BLaER1 treated with 17β-estradiol and CSF1 and Interleukin-3, amounts not matched to agents 10 nM and 100 nM (cell line): ENCODE data around the gene CFAP61.
A peak's percentile ranks its signal among the peaks of the same experiment; 100 is the strongest.

ENCODE experiments used
- H3K27ac ChIP-seq, 11 experiments: shearing (Covaris generic); formaldehyde crosslinking; 2 replicates each; pipeline ENCODE4 v1.8.1; 2022
- H3K27me3 ChIP-seq, 11 experiments: shearing (Covaris generic); formaldehyde crosslinking; 2 replicates each; pipeline ENCODE4 v1.8.1; 2022
- H3K36me3 ChIP-seq, 11 experiments: shearing (Covaris generic); formaldehyde crosslinking; 2 replicates each; pipeline ENCODE4 v1.8.1; 2022
- H3K4me1 ChIP-seq, 10 experiments: shearing (Covaris generic); formaldehyde crosslinking; 2 replicates each; pipeline ENCODE4 v1.8.1; 2022
- H3K4me2 ChIP-seq, 11 experiments: shearing (Covaris generic); formaldehyde crosslinking; 2 replicates each; pipeline ENCODE4 v1.8.1; 2022
- H3K4me3 ChIP-seq, 10 experiments: shearing (Covaris generic); formaldehyde crosslinking; 2 replicates each; pipeline ENCODE4 v1.8.1; 2022
- H3K9ac ChIP-seq, 11 experiments: shearing (Covaris generic); formaldehyde crosslinking; 2 replicates each; pipeline ENCODE4 v1.8.1; 2022
- H3K9me3 ChIP-seq, 11 experiments: shearing (Covaris generic); formaldehyde crosslinking; replicated peaks in 1 of 11; 2 replicates each; pipeline ENCODE4 v1.8.1; 2022
- H4K20me1 ChIP-seq, 11 experiments: shearing (Covaris generic); formaldehyde crosslinking; 2 replicates each; pipeline ENCODE4 v1.8.1; 2022
- Cebpa-rat ChIP-seq, 11 experiments: shearing (Covaris generic); IDR thresholded peaks; 2 replicates each; pipeline ENCODE4 v1.8.1; 2022

The CFAP61 gene

GRCh38 chr20:20130399-20130798 is 78.1 kb downstream of the CFAP61 start:
- Histone ChIP-seq H3K4me1 (peaks cover 0 to 11% (median 0%) of the 10 kb centered on the region in 10 experiments; a peak in 3 of 20 replicates), H3K9me3 (peaks cover 43 to 86% (median 73%) of the 10 kb centered on the region in 11 experiments), H3K4me2 (no peak overlapping the region), H3K9ac (no peak overlapping the region), H3K27me3 (no peaks in the 10 kb centered on the region), H3K27ac (no peak overlapping the region), H4K20me1 (no peaks in the 10 kb centered on the region), H3K4me3 (no peak overlapping the region), H3K36me3 (no peaks in the 10 kb centered on the region)
- TF ChIP-seq Cebpa-rat (IDR thresholded peaks at IDR 0.05), result no peak

- no peak overlapping the region for H3K4me2 ChIP-seq
- no peak for TF ChIP-seq Cebpa-rat (IDR thresholded peaks at IDR 0.05)
- H3K9me3 ChIP-seq, result peaks cover 46 to 74% (median 63%) of the 10 kb centered on the region in 11 experiments
- no peaks in the 10 kb centered on the region for H3K27me3 ChIP-seq
- no peak overlapping the region for H3K27ac ChIP-seq
- H4K20me1 ChIP-seq, result no peaks in the 10 kb centered on the region
- peaks cover 0 to 11% (median 0%) of the 10 kb centered on the region in 11 experiments; a peak in 2 of 22 replicates for H3K36me3 ChIP-seq
- H3K4me3 ChIP-seq, result no peak overlapping the region
- no peak overlapping the region for H3K9ac ChIP-seq
- H3K4me1 ChIP-seq, result peaks cover 0 to 25% (median 17%) of the 10 kb centered on the region in 10 experiments; a peak in 14 of 20 replicates
Measured at GRCh38 chr20:20134941-20135575, 82.7 kb downstream of the CFAP61 start.

GRCh38 chr20:20136313-20136712 is 84.0 kb downstream of the CFAP61 start:
- Histone ChIP-seq H3K4me1 (peaks cover 0 to 25% (median 17%) of the 10 kb centered on the region in 10 experiments; a peak in 14 of 20 replicates), H3K27ac (no peak overlapping the region), H3K9ac (no peak overlapping the region), H3K4me3 (no peak overlapping the region), H3K36me3 (peaks cover 0 to 11% (median 0%) of the 10 kb centered on the region in 11 experiments; a peak in 2 of 22 replicates), H3K4me2 (no peak overlapping the region), H3K9me3 (peaks cover 36 to 67% (median 58%) of the 10 kb centered on the region in 11 experiments), H4K20me1 (no peaks in the 10 kb centered on the region), H3K27me3 (no peaks in the 10 kb centered on the region)
- TF ChIP-seq Cebpa-rat (IDR thresholded peaks at IDR 0.05), result no peak

- H3K36me3 ChIP-seq, result peaks cover 0 to 11% (median 0%) of the 10 kb centered on the region in 11 experiments; a peak in 2 of 22 replicates
- no peaks in the 10 kb centered on the region for H4K20me1 ChIP-seq
- H3K4me2 ChIP-seq, result peak overlapping the region in 7 of 11 experiments; percentile 20 to 55 (median 33); a peak in 12 of 22 replicates
- H3K4me1 ChIP-seq, result peaks cover 0 to 36% (median 27%) of the 10 kb centered on the region in 10 experiments; a peak in 14 of 20 replicates
- no peak for TF ChIP-seq Cebpa-rat (IDR thresholded peaks at IDR 0.05)
- peak overlapping the region in 3 of 11 experiments; percentile 3 to 43 (median 40); a peak in 3 of 22 replicates for H3K27ac ChIP-seq
- peaks cover 34 to 58% (median 51%) of the 10 kb centered on the region in 11 experiments for H3K9me3 ChIP-seq
- no peak overlapping the region for H3K4me3 ChIP-seq
- H3K9ac ChIP-seq, result no peak overlapping the region; a peak in 1 of 22 replicates
- H3K27me3 ChIP-seq, result no peaks in the 10 kb centered on the region
Measured at GRCh38 chr20:20137851-20138250, 85.5 kb downstream of the CFAP61 start.

GRCh38 chr20:20138301-20139064 is 86.2 kb downstream of the CFAP61 start:
- peaks cover 28 to 52% (median 45%) of the 10 kb centered on the region in 11 experiments for H3K9me3 ChIP-seq
- H3K4me1 ChIP-seq, result peaks cover 0 to 42% (median 34%) of the 10 kb centered on the region in 10 experiments; a peak in 15 of 20 replicates
- H3K4me3 ChIP-seq, result no peak overlapping the region
- H3K4me2 ChIP-seq, result peak overlapping the region in 8 of 11 experiments; percentile 0 to 55 (median 32); a peak in 12 of 22 replicates
- H4K20me1 ChIP-seq, result no peaks in the 10 kb centered on the region
- H3K36me3 ChIP-seq, result peaks cover 0 to 11% (median 0%) of the 10 kb centered on the region in 11 experiments; a peak in 2 of 22 replicates
- H3K27me3 ChIP-seq, result no peaks in the 10 kb centered on the region
- H3K27ac ChIP-seq, result peak overlapping the region in 3 of 11 experiments; percentile 3 to 59 (median 43); a peak in 5 of 22 replicates
- no peak for TF ChIP-seq Cebpa-rat (IDR thresholded peaks at IDR 0.05)
- no peak overlapping the region; a peak in 1 of 22 replicates for H3K9ac ChIP-seq

GRCh38 chr20:20139403-20139802 is 87.1 kb downstream of the CFAP61 start:
- Histone ChIP-seq H3K9me3 (peaks cover 28 to 50% (median 38%) of the 10 kb centered on the region in 11 experiments), H3K4me3 (no peak overlapping the region)

GRCh38 chr20:20143165-20143564 is 90.8 kb downstream of the CFAP61 start:
- H3K27me3 ChIP-seq, result no peaks in the 10 kb centered on the region
- H3K4me1 ChIP-seq, result peaks cover 0 to 39% (median 33%) of the 10 kb centered on the region in 10 experiments; a peak in 15 of 20 replicates
- H3K4me2 ChIP-seq, result peak overlapping the region in 8 of 11 experiments; percentile 2 to 66 (median 36); a peak in 15 of 22 replicates
- H3K27ac ChIP-seq, result no peak overlapping the region
- no peak overlapping the region for H3K9ac ChIP-seq
- no peaks in the 10 kb centered on the region for H3K36me3 ChIP-seq
- no peaks in the 10 kb centered on the region for H4K20me1 ChIP-seq
- H3K4me3 ChIP-seq, result no peak overlapping the region
- H3K9me3 ChIP-seq, result peaks cover 20 to 40% (median 30%) of the 10 kb centered on the region in 11 experiments
- TF ChIP-seq Cebpa-rat (IDR thresholded peaks at IDR 0.05), result no peak

More at GRCh38 chr20:20139403-20139802, 87.1 kb downstream of the CFAP61 start:
- peak in 2 of 11 experiments; percentile 32 to 68; a peak in 1 of 22 replicates for TF ChIP-seq Cebpa-rat (IDR thresholded peaks at IDR 0.05)
- Histone ChIP-seq H3K4me2 (peak overlapping the region in 8 of 11 experiments; percentile 0 to 50 (median 36); a peak in 12 of 22 replicates), H3K4me1 (peaks cover 0 to 48% (median 36%) of the 10 kb centered on the region in 10 experiments; a peak in 15 of 20 replicates), H4K20me1 (no peaks in the 10 kb centered on the region), H3K27ac (peak overlapping the region in 2 of 11 experiments; percentile 44 to 59; a peak in 4 of 22 replicates), H3K36me3 (peaks cover 0 to 11% (median 0%) of the 10 kb centered on the region in 11 experiments; a peak in 2 of 22 replicates), H3K9ac (no peak overlapping the region), H3K27me3 (no peaks in the 10 kb centered on the region)

GRCh38 chr20:20143646-20144045 is 91.3 kb downstream of the CFAP61 start:
- H3K9ac ChIP-seq, result no peak overlapping the region
- no peaks in the 10 kb centered on the region for H4K20me1 ChIP-seq
- H3K36me3 ChIP-seq, result no peaks in the 10 kb centered on the region
- no peak overlapping the region for H3K27ac ChIP-seq
- no peak overlapping the region for H3K4me3 ChIP-seq
- H3K4me1 ChIP-seq, result peaks cover 0 to 35% (median 28%) of the 10 kb centered on the region in 10 experiments; a peak in 15 of 20 replicates
- H3K27me3 ChIP-seq, result no peaks in the 10 kb centered on the region
- TF ChIP-seq Cebpa-rat (IDR thresholded peaks at IDR 0.05), result no peak
- H3K4me2 ChIP-seq, result peak overlapping the region in 8 of 11 experiments; percentile 2 to 66 (median 36); a peak in 14 of 22 replicates
- H3K9me3 ChIP-seq, result peaks cover 17 to 38% (median 27%) of the 10 kb centered on the region in 11 experiments
